ENCODE data around the gene ZNHIT1.
"Not testable (repeated sequence)": the region's sequence is repeated elsewhere in the genome, so short reads cannot be mapped to it uniquely, and the experiment has no call there.

Gene ZNHIT1

DNA sequence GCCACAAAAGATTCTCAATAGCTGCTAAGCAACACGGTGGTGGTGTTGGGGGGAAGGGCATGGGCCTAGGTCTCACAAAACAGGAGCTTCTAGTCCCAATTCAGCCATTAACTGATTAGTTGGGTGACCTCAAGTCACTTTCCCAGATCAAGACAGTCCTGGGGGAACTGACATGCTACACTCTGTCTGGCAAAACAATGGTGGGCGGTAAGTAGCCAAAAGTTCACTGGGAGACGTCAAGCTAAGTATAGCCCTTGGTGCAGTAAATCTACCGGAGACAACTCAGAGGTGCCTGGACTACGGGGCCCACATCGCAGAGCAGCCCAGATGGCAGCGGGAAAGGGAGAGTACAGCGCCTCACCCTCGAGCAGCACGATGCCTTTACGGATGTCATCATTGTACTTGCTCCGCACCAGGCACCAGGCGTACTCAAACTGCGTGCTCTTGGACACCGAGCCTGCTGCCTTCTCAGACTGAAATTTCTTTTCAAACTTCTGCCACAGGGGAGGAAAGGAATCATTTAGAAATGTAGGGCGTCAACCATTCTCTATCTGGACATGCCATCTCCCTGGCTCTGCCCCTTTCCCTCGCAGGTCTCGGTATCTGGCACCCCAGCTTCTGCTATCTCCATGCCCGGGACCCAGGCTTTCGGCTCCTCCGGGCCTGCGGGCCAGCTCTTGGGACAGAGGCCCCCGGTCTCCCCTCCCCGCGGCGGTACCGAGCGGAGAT, 25.8 kb downstream of the ZNHIT1 start:
- TF ChIP-seq, protein P1, sequence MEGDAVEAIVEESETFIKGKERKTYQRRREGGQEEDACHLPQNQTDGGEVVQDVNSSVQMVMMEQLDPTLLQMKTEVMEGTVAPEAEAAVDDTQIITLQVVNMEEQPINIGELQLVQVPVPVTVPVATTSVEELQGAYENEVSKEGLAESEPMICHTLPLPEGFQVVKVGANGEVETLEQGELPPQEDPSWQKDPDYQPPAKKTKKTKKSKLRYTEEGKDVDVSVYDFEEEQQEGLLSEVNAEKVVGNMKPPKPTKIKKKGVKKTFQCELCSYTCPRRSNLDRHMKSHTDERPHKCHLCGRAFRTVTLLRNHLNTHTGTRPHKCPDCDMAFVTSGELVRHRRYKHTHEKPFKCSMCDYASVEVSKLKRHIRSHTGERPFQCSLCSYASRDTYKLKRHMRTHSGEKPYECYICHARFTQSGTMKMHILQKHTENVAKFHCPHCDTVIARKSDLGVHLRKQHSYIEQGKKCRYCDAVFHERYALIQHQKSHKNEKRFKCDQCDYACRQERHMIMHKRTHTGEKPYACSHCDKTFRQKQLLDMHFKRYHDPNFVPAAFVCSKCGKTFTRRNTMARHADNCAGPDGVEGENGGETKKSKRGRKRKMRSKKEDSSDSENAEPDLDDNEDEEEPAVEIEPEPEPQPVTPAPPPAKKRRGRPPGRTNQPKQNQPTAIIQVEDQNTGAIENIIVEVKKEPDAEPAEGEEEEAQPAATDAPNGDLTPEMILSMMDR (conservative IDR thresholded peaks at IDR 0.05; ENCODE audit: low read length), result no peak
- H3K4me3 ChIP-seq (ENCODE audit: low read length), result peak overlapping the region; percentile 100
- DNase-seq (ENCODE audit: low read depth), result peak; percentile 43

DNA sequence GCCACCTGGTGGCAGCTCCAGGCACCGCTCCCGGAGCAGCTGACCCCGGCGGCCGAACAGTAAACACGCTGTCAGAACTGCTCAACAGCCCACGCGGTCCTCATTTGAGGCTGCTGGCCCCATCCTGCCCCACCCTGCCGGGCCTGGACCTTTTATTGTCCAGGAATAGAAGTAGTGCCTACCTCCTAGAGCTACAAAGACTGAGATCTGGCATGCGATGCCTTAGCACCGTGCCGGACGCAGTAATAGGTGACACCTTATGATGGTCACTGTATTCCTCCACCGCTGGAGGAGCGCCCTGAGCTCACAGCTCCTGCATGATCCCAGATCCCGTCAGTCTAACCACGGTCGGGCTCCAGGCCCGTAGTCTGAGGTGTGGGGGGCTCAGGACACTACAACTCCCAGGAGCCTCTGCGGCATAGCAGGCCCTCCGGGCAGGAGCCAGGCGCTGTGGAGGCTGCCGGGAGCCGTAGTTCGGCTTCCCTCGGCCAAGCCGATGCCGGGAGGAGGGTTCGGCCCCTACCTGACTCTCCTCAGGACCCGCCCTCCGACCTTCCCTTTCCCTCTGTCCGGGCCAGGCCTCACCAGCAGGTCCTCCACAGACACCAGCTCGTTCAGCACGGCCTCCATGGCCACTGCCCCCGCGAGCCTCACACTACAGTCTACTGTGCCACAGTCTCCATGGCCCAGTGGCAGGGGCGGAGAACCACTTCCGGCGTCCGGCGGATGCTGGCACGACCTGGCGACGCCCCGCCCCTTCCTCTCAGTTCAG, 26.6 kb downstream of the ZNHIT1 start, which contains the start of gene FIS1:
FIS1 (minus strand) TSS at position 707 of the 772 bp plus-strand sequence; CDS start at position 630, 77 bp downstream.
- peak; percentile 84 for DNase-seq (ENCODE audit: low read depth)
- TF ChIP-seq, protein P1 (conservative IDR thresholded peaks at IDR 0.05; ENCODE audit: low read length), result peak; percentile 74
- peak within 1 kb of the TSS; percentile 100 for H3K4me3 ChIP-seq (ENCODE audit: low read length)

DNA sequence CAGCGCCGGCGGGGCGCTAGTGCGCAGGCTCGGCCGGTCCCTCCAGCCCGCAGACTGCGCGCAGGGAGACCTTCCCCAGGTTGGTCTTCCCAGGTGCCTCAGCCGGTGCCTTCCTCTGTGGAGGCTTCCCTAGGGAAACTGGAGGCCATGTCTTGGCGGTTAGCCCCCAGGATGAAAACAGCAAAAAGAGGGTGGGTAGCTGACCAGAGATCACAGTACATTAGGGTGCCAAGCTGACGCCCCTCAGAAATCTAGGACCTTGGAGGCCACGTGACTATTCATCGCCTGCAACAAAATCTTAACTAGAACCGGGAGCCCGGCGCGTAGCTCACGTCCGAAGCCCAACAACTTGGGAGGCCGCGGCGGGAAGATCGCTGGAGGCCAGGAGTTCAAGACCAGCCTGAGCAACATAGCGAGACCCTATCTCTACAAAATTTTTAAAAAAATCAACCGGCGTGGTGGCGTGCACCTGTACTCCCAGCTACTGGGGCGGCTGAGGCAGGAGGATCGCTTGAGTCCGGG, 27.2 kb downstream of the ZNHIT1 start:
- DNase-seq (ENCODE audit: low read depth), result no peak
- peak overlapping the region; percentile 100 for H3K4me3 ChIP-seq (ENCODE audit: low read length)
- TF ChIP-seq, protein P1 (conservative IDR thresholded peaks at IDR 0.05; ENCODE audit: low read length), result no peak

DNA sequence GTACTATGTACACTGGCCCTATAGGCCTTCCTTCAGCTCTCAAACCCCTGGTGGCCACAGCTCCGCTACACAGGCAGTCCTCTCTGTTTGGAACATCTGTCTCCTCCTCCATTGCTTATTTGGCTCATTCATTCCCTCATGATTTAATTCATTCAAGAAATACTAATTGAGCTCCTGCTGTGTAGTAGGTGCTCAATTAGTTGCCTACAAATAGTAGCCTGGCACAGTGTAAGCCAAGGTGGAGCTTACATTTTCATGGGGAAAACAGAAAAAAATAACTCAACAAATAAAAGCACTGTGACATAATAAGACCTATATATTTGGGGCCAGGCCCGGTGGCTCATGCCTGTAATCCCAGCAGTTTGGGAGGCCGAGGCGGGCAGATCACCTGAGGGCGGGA, 30.3 kb downstream of the ZNHIT1 start:
- no peak overlapping the region for H3K4me3 ChIP-seq (ENCODE audit: low read length)
- TF ChIP-seq, protein P1 (conservative IDR thresholded peaks at IDR 0.05; ENCODE audit: low read length), result no peak
- no peak for DNase-seq (ENCODE audit: low read depth)

DNA sequence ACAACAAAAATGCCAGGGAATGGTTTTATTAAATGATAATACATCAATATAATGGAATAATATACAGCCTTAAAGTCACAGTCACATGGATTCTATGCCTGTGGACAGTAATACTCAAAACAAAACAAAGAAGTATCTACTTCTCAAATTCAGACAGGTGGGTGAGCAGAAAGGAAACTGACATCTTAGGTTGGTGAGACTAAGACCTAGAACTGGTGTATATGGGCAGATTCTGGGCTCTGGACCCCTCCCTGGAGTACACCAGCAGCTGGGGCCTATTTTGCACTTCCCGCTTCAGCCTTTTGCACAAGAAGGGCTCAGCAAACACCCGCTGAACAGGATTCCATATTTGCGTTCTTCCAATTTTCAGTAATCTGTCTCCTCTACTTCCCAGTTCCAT, 32.4 kb downstream of the ZNHIT1 start:
- H3K4me3 ChIP-seq (ENCODE audit: low read length), result no peak overlapping the region
- TF ChIP-seq, protein P1 (conservative IDR thresholded peaks at IDR 0.05; ENCODE audit: low read length), result no peak
- DNase-seq (ENCODE audit: low read depth), result no peak

DNA sequence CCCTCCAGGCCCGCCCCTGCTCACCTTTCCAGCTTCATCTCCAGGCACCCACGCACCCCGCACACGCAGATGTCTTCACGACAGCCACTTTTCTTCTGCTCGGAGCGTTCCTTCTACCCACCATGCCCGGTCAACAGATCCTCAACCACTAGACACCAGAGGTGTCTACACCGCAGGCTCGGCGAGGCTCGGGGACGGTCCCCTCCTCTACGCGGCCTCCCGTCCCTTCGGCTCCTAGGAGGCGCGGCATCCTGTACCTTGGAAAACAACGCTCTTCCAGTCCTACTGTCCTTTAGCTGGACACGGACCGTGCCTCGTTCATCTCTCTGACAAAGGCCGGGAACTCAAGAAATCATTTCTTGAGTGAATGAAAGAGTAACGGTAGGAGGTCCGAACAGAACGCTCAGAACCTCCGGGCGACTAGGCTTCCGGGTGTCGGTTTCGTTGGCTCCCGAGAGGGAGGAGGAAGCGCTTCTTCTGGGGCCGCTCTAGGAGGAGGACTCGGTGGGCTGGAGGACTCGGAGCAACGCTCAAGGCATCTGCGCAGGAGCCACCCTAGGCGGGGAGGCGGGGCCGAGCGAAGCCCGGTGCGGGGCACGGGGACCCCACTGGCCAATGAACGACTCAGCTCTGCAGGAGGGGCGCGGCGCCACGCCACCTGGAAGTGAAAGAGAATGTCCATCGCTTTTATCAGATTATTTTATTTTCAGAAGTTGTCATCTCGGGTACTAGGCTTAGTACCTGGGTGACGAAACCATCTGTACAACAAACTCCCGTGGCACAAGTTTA, 34.1 kb downstream of the ZNHIT1 start:
- peak; percentile 98 for DNase-seq (ENCODE audit: low read depth)
- TF ChIP-seq, protein P1 (conservative IDR thresholded peaks at IDR 0.05; ENCODE audit: low read length), result no peak

DNA sequence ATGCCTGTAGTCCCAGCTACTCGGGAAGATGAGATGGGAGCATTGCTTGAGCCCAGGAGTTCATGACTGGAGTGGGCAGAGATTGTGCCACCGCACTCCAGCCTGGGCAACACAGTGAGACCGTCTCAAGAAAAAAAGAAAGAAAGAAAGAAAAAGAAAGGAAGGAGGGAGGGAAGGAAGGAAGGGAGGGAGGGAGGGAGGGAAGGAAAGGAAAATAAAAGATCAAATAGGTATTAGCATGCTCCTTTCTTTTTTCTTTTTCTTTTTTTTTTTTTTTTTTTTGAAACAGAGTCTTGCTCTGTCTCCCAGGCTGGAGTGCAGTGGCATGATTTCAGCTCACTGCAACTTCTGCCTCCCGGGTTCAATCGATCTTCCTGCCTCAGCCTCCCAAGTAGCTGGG, 35.2 kb downstream of the ZNHIT1 start:
- DNase-seq (ENCODE audit: low read depth); H3K4me3 ChIP-seq (ENCODE audit: low read length): not testable (repeated sequence)

More for the DNA sequence above, 34.1 kb downstream of the ZNHIT1 start:
- peak overlapping the region; percentile 98 for H3K4me3 ChIP-seq (ENCODE audit: low read length)

All from AG10803 (cell line).